Activated T-helper 1 cell treated with Interleukin-2 at 50 U/mL for 16 hours (primary cell): Measurements from ENCODE around the gene NDOR1.
"Not testable (repeated sequence)": the region's sequence is repeated elsewhere in the genome, so short reads cannot be mapped to it uniquely, and the experiment has no call there.

Experiments
- DNase-seq: peaks from one replicate; pipeline ENCODE4 v3.0.0-alpha.2; 2020; ENCODE audit warnings: low read depth

The NDOR1 gene

DNA sequence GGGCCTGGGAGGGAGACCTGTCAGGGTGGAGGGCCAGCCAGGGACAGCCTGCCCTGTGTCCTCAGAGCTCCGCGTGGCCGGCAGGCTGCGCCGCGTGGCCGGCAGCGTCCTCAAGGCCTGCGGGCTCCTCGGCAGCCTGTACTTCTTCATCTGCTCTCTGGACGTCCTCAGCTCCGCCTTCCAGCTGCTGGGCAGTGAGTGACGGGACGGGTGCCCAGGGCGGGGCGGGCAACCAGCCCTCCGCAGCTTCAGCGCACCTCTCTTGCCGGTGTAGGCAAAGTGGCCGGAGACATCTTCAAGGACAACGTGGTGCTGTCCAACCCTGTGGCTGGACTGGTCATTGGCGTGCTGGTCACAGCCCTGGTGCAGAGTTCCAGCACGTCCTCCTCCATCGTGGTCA lies 27.0 kb downstream of the NDOR1 start:
- no peak for DNase-seq

GRCh38 chr9:137233143-137233980 lies 27.9 kb downstream of the NDOR1 start:
- no peak for DNase-seq

- no peak for DNase-seq
These were observed 28.7 kb downstream of the NDOR1 start for GRCh38 chr9:137234055-137234697.

DNA sequence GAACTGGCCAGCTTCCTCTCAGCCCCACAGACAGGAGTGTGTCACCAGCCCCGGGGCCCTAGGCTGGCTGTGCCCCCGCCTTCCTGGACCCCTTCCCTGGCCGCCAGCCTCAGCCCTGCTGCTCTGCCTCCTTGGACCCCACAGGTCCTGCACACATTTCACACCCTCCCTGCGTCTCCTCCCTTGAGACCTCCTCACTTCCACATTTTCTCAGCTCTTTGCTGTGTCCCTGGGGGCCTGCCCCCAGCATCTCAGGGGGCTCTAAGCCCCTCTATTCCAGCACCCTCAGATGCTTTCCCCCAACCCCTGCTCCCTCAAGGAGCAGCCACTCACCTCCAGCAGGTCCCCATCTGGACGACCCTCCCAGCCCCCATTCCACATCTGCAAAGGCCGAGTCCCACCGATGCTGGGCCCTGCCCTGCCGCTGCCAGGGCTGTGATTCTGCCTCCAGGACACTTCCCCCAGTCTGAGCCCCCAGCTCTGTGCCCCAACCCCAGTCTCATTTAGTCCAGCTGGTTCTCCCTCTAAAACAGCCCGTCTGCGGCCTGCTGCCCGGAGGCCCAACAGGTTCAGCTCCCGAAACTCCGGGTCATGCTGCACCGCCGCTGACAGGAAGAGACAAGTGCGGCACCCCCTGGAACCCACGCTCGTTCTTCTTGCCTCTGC lies 29.4 kb downstream of the NDOR1 start:
- no peak for DNase-seq

DNA sequence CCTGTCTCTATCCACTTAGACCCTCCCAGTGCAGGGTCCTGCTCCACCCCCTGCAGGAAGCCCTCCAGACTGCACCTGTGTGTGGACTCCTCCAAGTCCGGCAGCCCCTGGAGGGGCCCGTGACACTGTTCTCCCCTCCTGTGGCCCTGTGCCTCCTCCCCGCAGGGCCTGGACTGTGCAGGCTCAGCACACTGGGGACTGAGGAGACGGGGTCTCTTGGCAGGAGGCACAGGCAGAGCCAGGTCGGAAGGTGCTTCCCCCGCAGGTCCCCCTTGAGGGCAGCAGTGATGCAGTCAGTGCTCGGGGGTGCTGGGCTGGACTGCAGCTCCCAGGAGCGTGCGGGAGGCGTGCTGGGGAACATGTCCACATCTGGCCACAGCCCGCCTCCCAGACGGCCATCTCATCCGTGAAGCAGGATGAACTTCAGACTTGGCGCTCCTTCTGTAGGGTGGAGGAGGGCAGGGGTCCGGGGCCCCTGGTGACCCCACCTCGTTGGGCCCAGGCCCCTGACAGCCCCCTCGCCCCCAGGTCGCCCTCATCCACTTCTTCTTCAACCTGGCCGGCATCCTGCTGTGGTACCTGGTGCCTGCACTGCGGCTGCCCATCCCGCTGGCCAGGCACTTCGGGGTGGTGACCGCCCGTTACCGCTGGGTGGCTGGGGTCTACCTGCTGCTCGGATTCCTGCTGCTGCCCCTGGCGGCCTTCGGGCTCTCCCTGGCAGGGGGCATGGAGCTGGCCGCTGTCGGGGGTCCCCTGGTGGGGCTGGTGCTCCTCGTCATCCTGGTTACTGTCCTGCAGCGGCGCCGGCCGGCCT lies 30.1 kb downstream of the NDOR1 start:
- no peak for DNase-seq

- DNase-seq, result peak; percentile 82
These were observed 30.9 kb downstream of the NDOR1 start for GRCh38 chr9:137236238-137236935.

GRCh38 chr9:137236936-137237421 lies 31.5 kb downstream of the NDOR1 start:
- DNase-seq, result no peak

DNA sequence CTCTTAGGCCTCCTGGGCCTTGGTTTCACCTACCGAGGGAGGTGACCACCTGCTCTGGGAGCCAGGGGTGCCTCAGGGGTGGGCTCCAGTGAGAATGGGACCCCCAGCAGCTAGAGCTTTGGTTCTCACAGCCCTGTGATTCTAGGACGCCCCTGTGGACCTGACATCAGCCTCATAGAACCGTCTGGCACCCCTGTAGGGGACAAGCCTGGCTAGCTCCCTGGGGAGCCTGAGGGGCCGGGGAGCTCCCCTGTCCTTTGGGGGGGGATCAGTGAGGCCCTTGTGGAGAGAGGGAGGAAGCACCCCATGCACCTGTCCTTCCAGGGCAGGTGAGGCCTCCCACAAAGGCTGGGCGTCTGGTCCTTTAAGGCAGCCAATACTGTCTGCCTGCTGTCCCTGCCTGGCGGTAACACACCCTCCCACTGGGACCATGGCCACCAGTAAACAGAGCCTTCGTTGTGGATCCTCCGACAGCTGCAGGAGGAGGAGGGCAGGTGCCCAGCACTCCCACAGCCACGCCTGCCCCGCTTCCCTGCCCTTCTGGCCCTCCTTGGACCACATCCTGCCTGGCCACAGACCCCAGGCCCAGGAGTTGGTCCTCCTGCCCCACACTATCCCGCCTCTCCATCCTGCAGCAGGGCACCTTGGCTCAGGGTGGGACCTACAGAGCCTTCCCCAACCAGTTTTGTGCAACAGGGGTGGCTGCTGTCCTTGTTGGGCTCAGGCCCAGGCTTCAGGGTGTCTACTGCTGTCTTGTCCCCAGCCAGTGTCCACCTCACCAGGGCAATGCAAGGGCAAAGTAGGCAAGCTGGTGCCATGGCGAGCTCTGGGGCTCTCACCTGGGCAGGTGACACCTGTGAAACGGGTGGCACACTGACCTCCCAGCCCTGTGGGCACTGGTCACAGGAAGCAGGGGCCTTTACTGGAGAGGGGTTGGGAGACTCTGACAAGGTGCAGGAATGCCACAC lies 32.5 kb downstream of the NDOR1 start:
- no peak for DNase-seq

- not testable (repeated sequence) for DNase-seq
These were observed 34.2 kb downstream of the NDOR1 start for GRCh38 chr9:137239541-137240200.

GRCh38 chr9:137240318-137240840 lies 34.9 kb downstream of the NDOR1 start:
- peak; percentile 62 for DNase-seq

GRCh38 chr9:137240841-137241489 lies 35.5 kb downstream of the NDOR1 start, which contains the start of gene TUBB4B:
Gene TUBB4B (plus strand): TSS chr9:137241287. CDS start chr9:137241361, 74 bp downstream.
- DNase-seq, result peak; percentile 95

DNA sequence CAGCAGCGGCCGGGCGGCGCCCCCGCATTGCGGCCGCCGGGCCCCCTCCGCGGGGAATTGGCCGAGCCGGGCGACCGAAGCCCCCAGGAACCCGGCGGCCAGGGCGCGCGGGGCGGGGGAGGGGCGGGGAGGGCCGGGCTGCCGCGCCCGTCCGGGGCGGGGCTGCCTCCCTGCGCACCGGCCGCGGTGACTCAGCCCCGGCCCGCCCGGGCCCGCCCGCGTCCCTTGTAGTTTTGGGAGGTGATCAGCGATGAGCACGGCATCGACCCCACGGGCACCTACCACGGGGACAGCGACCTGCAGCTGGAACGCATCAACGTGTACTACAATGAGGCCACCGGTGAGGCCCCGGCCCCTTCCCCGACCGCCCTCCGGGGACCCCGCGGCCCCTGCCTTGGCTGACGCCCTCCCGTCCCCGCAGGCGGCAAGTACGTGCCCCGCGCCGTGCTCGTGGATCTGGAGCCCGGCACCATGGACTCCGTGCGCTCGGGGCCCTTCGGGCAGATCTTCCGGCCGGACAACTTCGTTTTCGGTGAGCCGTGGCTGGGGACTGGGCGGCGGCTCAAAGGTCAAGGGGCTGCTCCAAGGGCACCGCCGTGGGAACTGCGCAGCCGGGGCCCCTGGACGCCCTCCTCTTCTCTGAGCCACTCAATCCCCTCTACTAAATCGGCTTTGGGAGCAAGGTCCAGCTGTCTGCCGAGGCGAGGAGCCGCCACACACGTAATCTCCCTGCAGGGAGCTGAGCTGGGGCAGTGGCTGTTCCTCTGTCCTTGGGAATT lies 36.2 kb downstream of the NDOR1 start:
- DNase-seq, result peak; percentile 71

GRCh38 chr9:137242269-137243203 lies 37.0 kb downstream of the NDOR1 start:
- no peak for DNase-seq

GRCh38 chr9:137243266-137243625 lies 37.7 kb downstream of the NDOR1 start:
- DNase-seq, result not testable (repeated sequence)

DNA sequence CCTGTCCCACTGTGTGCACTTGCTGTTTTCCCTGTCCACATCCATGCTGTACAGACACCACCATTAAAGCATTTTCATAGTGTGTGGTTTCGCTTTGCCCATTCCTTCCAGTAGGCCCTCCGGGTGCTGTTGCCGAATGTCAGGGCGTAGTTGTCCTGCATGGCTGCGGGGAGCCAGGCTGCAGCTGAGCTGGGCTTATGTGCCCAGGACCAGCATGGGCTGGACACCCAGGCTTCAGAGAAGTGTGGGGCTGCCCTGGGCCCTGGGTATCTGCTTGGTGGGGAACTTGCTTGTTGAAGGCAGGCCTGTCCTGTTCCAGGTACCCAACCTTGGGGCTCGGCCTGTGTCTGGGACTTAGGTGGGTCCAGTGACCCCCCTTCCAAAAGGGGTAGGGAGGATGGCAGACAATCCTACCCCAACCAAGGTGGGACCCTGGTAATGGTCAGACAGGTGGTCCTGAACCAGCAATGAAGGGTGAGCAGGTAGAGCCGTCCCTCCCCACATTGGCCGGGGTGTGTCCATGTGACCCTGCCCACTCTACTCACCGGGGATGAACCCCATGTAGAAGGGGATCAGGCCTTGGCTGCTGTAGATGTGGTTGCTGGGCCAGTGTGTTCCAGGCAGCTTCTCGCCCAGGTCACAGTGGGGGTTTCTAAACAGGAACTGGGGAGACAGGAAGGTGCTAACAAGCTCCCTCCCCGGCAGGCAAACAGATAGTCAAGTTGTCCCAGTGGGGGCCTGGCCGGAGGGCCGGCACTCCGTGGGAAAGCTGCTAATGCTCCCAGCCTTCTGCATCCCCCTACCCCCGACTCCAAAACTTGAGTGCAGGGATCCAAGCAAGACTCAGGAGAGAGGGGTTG lies 38.4 kb downstream of the NDOR1 start:
- no peak for DNase-seq
